Fibroblast of pulmonary artery (primary cell): ENCODE data around the gene GAS5.

Experiments used
- DNase-seq: peaks from one replicate; pipeline ENCODE4 v3.0.0-alpha.2; 2010; ENCODE audit warnings: low read depth
- H3K4me3 ChIP-seq: replicated peaks from 2 replicates; pipeline ENCODE4 v1.5.1; 2011; ENCODE audit warnings: low read depth, mild to moderate bottlenecking, control low read depth, low read length, moderate library complexity
- CTCF ChIP-seq: IDR thresholded peaks from 2 replicates; pipeline ENCODE4 v1.5.1; 2011; ENCODE audit warnings: mild to moderate bottlenecking, control low read depth, low read length, inconsistent platforms; ENCODE audit errors: missing control alignments

The GAS5 gene

GRCh38 chr1:173870252-173871075, 2.7 kb upstream of the GAS5 start:
- no peak for TF ChIP-seq CTCF
- no peak for DNase-seq
- no peak overlapping the region for H3K4me3 ChIP-seq

GRCh38 chr1:173869021-173869359, 1.2 kb upstream of the GAS5 start:
- DNase-seq, result no peak
- peak overlapping the region; percentile 96 for H3K4me3 ChIP-seq
- TF ChIP-seq CTCF, result no peak

GRCh38 chr1:173868266-173869020, 654 bp upstream of the GAS5 start, which contains the start of gene ZBTB37:
ZBTB37 (plus strand) TSS chr1:173868380; CDS start chr1:173870226, 1,846 bp downstream.
- no peak for TF ChIP-seq CTCF
- peak within 1 kb of the TSS; percentile 96 for H3K4me3 ChIP-seq
- DNase-seq, result peak; percentile 36

- no peak for TF ChIP-seq CTCF
- H3K4me3 ChIP-seq, result peak overlapping the region; percentile 96
- DNase-seq, result no peak
These were observed 542 bp downstream of the GAS5 start for GRCh38 chr1:173867141-173867752.

GRCh38 chr1:173866413-173867115, 1.2 kb downstream of the GAS5 start:
- no peak for DNase-seq
- H3K4me3 ChIP-seq, result peak overlapping the region; percentile 96
- no peak for TF ChIP-seq CTCF

GRCh38 chr1:173865468-173866164, 2.2 kb downstream of the GAS5 start:
- TF ChIP-seq CTCF, result no peak
- peak overlapping the region; percentile 96 for H3K4me3 ChIP-seq
- DNase-seq, result no peak
